H1 (cell line): ENCODE results near the gene MAST2. TPM values are rescaled to one million over a fixed set of nuclear protein-coding genes. Genes with fewer than 3 reads are reported as not detected.

Source experiments
- CTCF ChIA-PET: fragments of 300-600 bp; sonication (Branson Sonifier 250); formaldehyde crosslinking; loops from one replicate; lab custom pipeline; 2021; ENCODE audit not compliant: partially characterized antibody; lab: Charles Lee
- POLR2A ChIA-PET: fragments of 300-600 bp; sonication (Branson Sonifier 250); formaldehyde crosslinking; loops from one replicate; lab custom pipeline; 2021; ENCODE audit warnings: inconsistent platforms; ENCODE audit not compliant: partially characterized antibody; lab: Charles Lee
- DNase-seq, 2 experiments: peaks; one replicate each; pipeline versions ENCODE4 v3.0.0 to v3.0.0-alpha.2; 2010 to 2022; ENCODE audit warnings: low spot score in 2 of 2, low read depth in 1 of 2, mixed read lengths in 1 of 2
- FAIRE-seq: peaks from 2 replicates; lab custom pipeline; 2011; peaks lifted over from hg19 to GRCh38; lab: Jason Lieb, UNC
- H2AFZ ChIP-seq: 2 replicates; pipeline ENCODE4 v1.8.1; 2012; ENCODE audit warnings: low read length, inconsistent platforms
- H2AK5ac ChIP-seq: 2 replicates; pipeline ENCODE4 v1.6.1; 2013; ENCODE audit warnings: low read depth, low read length
- H2BK120ac ChIP-seq: replicated peaks from 2 replicates; pipeline ENCODE3; 2013; ENCODE audit warnings: low read depth, low read length, inconsistent platforms
- H2BK12ac ChIP-seq: 2 replicates; pipeline ENCODE4 v1.6.1; 2013; ENCODE audit warnings: low read depth, low read length
- H2BK15ac ChIP-seq: 2 replicates; pipeline ENCODE4 v1.6.1; 2013; ENCODE audit warnings: low read length
- H2BK20ac ChIP-seq: 2 replicates; pipeline ENCODE4 v1.6.1; 2013; ENCODE audit warnings: low read length
- H2BK5ac ChIP-seq: 2 replicates; pipeline ENCODE4 v1.6.1; 2013; ENCODE audit warnings: low read depth, low read length
- H3K14ac ChIP-seq: 2 replicates; pipeline ENCODE4 v1.6.1; 2013; ENCODE audit warnings: inconsistent platforms; ENCODE audit not compliant: insufficient read length
- H3K18ac ChIP-seq: 2 replicates; pipeline ENCODE4 v1.6.1; 2013; ENCODE audit warnings: low read length; ENCODE audit errors: extremely low read depth
- H3K23ac ChIP-seq: 2 replicates; pipeline ENCODE4 v1.6.1; 2013; ENCODE audit warnings: inconsistent platforms; ENCODE audit not compliant: insufficient read length
- H3K23me2 ChIP-seq: 2 replicates; pipeline ENCODE4 v1.6.1; 2013; ENCODE audit warnings: low read depth, low read length
- H3K27ac ChIP-seq: 2 replicates; pipeline ENCODE4 v1.6.1; 2011; ENCODE audit warnings: low read depth, low read length, inconsistent platforms
- H3K27me3 ChIP-seq, 4 experiments: replicated peaks in 1 of 4; 1 replicate in 1 of 4; 2 replicates in 3 of 4; pipeline versions ENCODE4 v1.6.1 to v1.8.1; 2011 to 2013; ENCODE audit warnings: low read length in 3 of 4, mild to moderate bottlenecking in 3 of 4, inconsistent platforms in 2 of 4, mixed read lengths in 2 of 4, moderate library complexity in 1 of 4; ENCODE audit not compliant: control insufficient read depth in 3 of 4, insufficient read depth in 3 of 4; ENCODE audit errors: extremely low read depth in 1 of 4
- H3K36me3 ChIP-seq, 4 experiments: 2 replicates each; pipeline versions ENCODE4 v1.6.1 to v1.8.1; 2011 to 2013; ENCODE audit warnings: mild to moderate bottlenecking in 4 of 4, low read length in 3 of 4, moderate library complexity in 2 of 4, control low read depth in 1 of 4, inconsistent platforms in 1 of 4; ENCODE audit not compliant: insufficient read depth in 4 of 4, control insufficient read depth in 2 of 4
- H3K4ac ChIP-seq: replicated peaks from 2 replicates; pipeline ENCODE3; 2013; ENCODE audit warnings: low read length, low read depth, mixed read lengths, inconsistent platforms; ENCODE audit not compliant: insufficient read length
- H3K4me1 ChIP-seq, 4 experiments: replicated peaks in 1 of 4; 1 replicate in 1 of 4; 2 replicates in 3 of 4; pipeline versions ENCODE4 v1.6.1 to v1.8.1; 2011 to 2013; ENCODE audit warnings: low read length in 3 of 4, inconsistent platforms in 2 of 4, mixed read lengths in 1 of 4; ENCODE audit not compliant: insufficient read depth in 4 of 4, control insufficient read depth in 3 of 4
- H3K4me2 ChIP-seq, 2 experiments: 2 replicates each; pipeline versions ENCODE4 v1.6.1 to v1.8.1; 2011 to 2013; ENCODE audit warnings: low read depth in 2 of 2, low read length in 2 of 2, control low read depth in 1 of 2, inconsistent platforms in 1 of 2, mild to moderate bottlenecking in 1 of 2; ENCODE audit not compliant: insufficient read depth in 1 of 2
- H3K4me3 ChIP-seq, 4 experiments: fragments of 200-600, 300-600 bp in 1 of 4; sonication (generic), shearing (Covaris generic), sonication (Bioruptor Twin) in 1 of 4; 2 replicates each; pipeline versions ENCODE4 v1.5.1 to v1.8.1; 2011 to 2016; ENCODE audit warnings: low read length in 4 of 4, low read depth in 3 of 4, control low read depth in 2 of 4, inconsistent platforms in 2 of 4, mild to moderate bottlenecking in 2 of 4, mixed read lengths in 1 of 4, moderate library complexity in 1 of 4; ENCODE audit not compliant: insufficient read depth in 2 of 4; ENCODE audit errors: extremely low read depth in 1 of 4
- H3K56ac ChIP-seq: replicated peaks from 2 replicates; pipeline ENCODE3; 2013; ENCODE audit warnings: low read depth, mild to moderate bottlenecking, mixed read lengths, low read length, inconsistent platforms; ENCODE audit not compliant: insufficient read length
- H3K79me1 ChIP-seq: 2 replicates; pipeline ENCODE4 v1.6.1; 2013; ENCODE audit warnings: low read depth, low read length, control low read depth
- H3K79me2 ChIP-seq, 2 experiments: 2 replicates each; pipeline versions ENCODE4 v1.6.1 to v1.8.1; 2012 to 2013; ENCODE audit warnings: low read length in 2 of 2, mild to moderate bottlenecking in 2 of 2, inconsistent platforms in 1 of 2; ENCODE audit not compliant: insufficient read depth in 2 of 2, control insufficient read depth in 1 of 2
- H3K9ac ChIP-seq, 4 experiments: replicated peaks in 1 of 4; 1 replicate in 1 of 4; 2 replicates in 3 of 4; pipeline versions ENCODE4 v1.6.1 to v1.8.1; 2011 to 2013; ENCODE audit warnings: low read depth in 3 of 4, low read length in 3 of 4, control low read depth in 2 of 4, mild to moderate bottlenecking in 2 of 4, moderate library complexity in 2 of 4, inconsistent platforms in 1 of 4; ENCODE audit errors: extremely low read depth in 1 of 4
- H3K9me3 ChIP-seq, 2 experiments: 2 replicates each; pipeline versions ENCODE4 v1.6.1 to v1.8.1; 2012 to 2013; ENCODE audit warnings: mild to moderate bottlenecking in 2 of 2, moderate library complexity in 2 of 2, control low read depth in 1 of 2, inconsistent platforms in 1 of 2, low read depth in 1 of 2, low read length in 1 of 2, mixed read lengths in 1 of 2; ENCODE audit not compliant: insufficient read depth in 2 of 2
- H4K20me1 ChIP-seq, 2 experiments: replicated peaks in 1 of 2; 2 replicates each; pipeline versions ENCODE3 to v1.8.1; 2011 to 2013; ENCODE audit warnings: inconsistent platforms in 2 of 2, low read length in 2 of 2, mild to moderate bottlenecking in 1 of 2; ENCODE audit not compliant: insufficient read depth in 2 of 2, control insufficient read depth in 1 of 2
- H4K5ac ChIP-seq: 2 replicates; pipeline ENCODE4 v1.6.1; 2013; ENCODE audit warnings: low read length, low read depth, mixed read lengths, inconsistent platforms; ENCODE audit not compliant: insufficient read length
- H4K8ac ChIP-seq: 2 replicates; pipeline ENCODE4 v1.8.0; 2013; ENCODE audit warnings: mild to moderate bottlenecking, moderate library complexity, low read length, inconsistent platforms; ENCODE audit not compliant: insufficient read depth; ENCODE audit errors: extremely low read depth
- H4K91ac ChIP-seq: replicated peaks from 2 replicates; pipeline ENCODE3; 2013; ENCODE audit warnings: low read length, mixed read lengths, inconsistent platforms; ENCODE audit not compliant: insufficient read length
- BACH1 ChIP-seq: IDR thresholded peaks from 2 replicates; pipeline ENCODE4 v1.6.1; 2012; ENCODE audit warnings: low read length, improper control_type of control experiment
- BCL11A ChIP-seq, 2 experiments: IDR thresholded peaks; one replicate each; pipeline ENCODE4 v1.6.1; 2011; ENCODE audit warnings: low read depth in 2 of 2, low read length in 2 of 2, mild to moderate bottlenecking in 2 of 2
- HDAC6 ChIP-seq: IDR thresholded peaks from one replicate; pipeline ENCODE4 v1.7.1; 2012; ENCODE audit warnings: low read depth, mild to moderate bottlenecking, inconsistent platforms, low read length, moderate library complexity
- PHF8 ChIP-seq: fragments of 200-600 bp; sonication (generic); conservative IDR thresholded peaks from 2 replicates; pipeline ENCODE4 v1.7.1; 2012; ENCODE audit warnings: low read depth, mild to moderate bottlenecking, inconsistent platforms, low read length, moderate library complexity
- RAD21 ChIP-seq, 2 experiments: IDR thresholded peaks in 1 of 2; conservative IDR thresholded peaks in 1 of 2; 2 replicates each; pipeline ENCODE4 v1.6.1; 2011; ENCODE audit warnings: low read depth in 2 of 2, low read length in 2 of 2, improper control_type of control experiment in 1 of 2, inconsistent platforms in 1 of 2, mild to moderate bottlenecking in 1 of 2, moderate library complexity in 1 of 2
- RFX5 ChIP-seq: IDR thresholded peaks from 2 replicates; pipeline ENCODE4 v1.6.1; 2011; ENCODE audit warnings: low read depth, low read length, improper control_type of control experiment, borderline replicate concordance
- SP2 ChIP-seq: IDR thresholded peaks from 2 replicates; pipeline ENCODE4 v1.6.1; 2012; ENCODE audit warnings: mild to moderate bottlenecking, low read length, inconsistent platforms
- SP4 ChIP-seq: IDR thresholded peaks from 2 replicates; pipeline ENCODE4 v1.6.1; 2012; ENCODE audit warnings: low read length, inconsistent platforms
- TCF12 ChIP-seq: IDR thresholded peaks from 2 replicates; pipeline ENCODE4 v1.6.1; 2011; ENCODE audit warnings: low read depth, mild to moderate bottlenecking, low read length
- USF2 ChIP-seq: IDR thresholded peaks from 2 replicates; pipeline ENCODE4 v1.6.1; 2011; ENCODE audit warnings: low read length, improper control_type of control experiment
- WGBS, 2 experiments: shearing (Covaris generic) in 1 of 2; methylation state at CpG; one replicate each; pipeline versions ENCODE4 v1.1.6 to v1.1.7; 2013 to 2015; ENCODE audit warnings: low lambda C conversion rate in 2 of 2, mixed read lengths in 2 of 2, inconsistent platforms in 1 of 2, low coverage in 1 of 2, missing lambda C conversion rate in 1 of 2; ENCODE audit not compliant: insufficient replicate concordance in 2 of 2, insufficient coverage in 1 of 2, insufficient read length in 1 of 2; ENCODE audit errors: extremely low coverage in 1 of 2, missing lambda C conversion rate in 1 of 2; 5-methylcytosine and 5-hydroxymethylcytosine counted together
- polyA plus RNA-seq, 7 experiments: library from polyadenylated mRNA; depleted of rRNA in 3 of 7; stranded (reverse) in 5 of 7; unstranded in 2 of 7; fragments of >200 nt in 5 of 7; fragments of 200-250 nt in 2 of 7; gene quantifications; 1 replicate in 5 of 7; 2 replicates in 1 of 7; 4 replicates in 1 of 7; pipeline versions ENCODE4 v1.2.1 to v1.2.3, GENCODE V29; 2011 to 2013; ENCODE audit warnings: missing spikeins in 2 of 7, mixed read lengths in 2 of 7
- total RNA-seq: library from RNA; stranded (reverse); fragmentation: NEBNext Ultra II Directional; extraction: Animal tissue kit (Norgen Biotek cat#: 25700); gene quantifications from 2 replicates; pipeline ENCODE4 v1.2.1, GENCODE V29; 2021

Gene MAST2
- total and polyA plus RNA-seq, 2 of the 8 experiments (the other 6 are each of a cell fraction or from before 2014, with no cell fraction given) = 20.5 to 35.4 TPM

GRCh38 chr1:46010611-46011010, 207.2 kb downstream of the MAST2 start:
- DNase-seq = no peak
- no peak overlapping the region for H3K14ac ChIP-seq
- TF ChIP-seq SP2 = no peak
- TF ChIP-seq BACH1 = no peak
- TF ChIP-seq BCL11A (IDR thresholded peaks at IDR 0.05; ENCODE audit: low read depth in 2 of 2, low read length in 2 of 2) = no peak
- TF ChIP-seq RAD21 (IDR thresholded peaks at IDR 0.05 in 1 of 2, conservative IDR thresholded peaks at IDR 0.05 in 1 of 2; ENCODE audit: low read depth in 2 of 2, low read length in 2 of 2) = no peak
- TF ChIP-seq HDAC6 = no peak
- no peak for TF ChIP-seq SP4
- no peak for TF ChIP-seq PHF8
- TF ChIP-seq RFX5 = no peak
- no peak for TF ChIP-seq TCF12
- TF ChIP-seq USF2 = no peak
- TF ChIP-seq, all 59 proteins: peak for 0
- Histone ChIP-seq H2BK5ac (no peak overlapping the region), H3K4ac (no peak overlapping the region), H3K36me3 (peaks cover 6 to 27% (median 20%) of the 10 kb centered on the region in 4 experiments; a peak in 7 of 8 replicates), H2BK15ac (no peak overlapping the region), H3K23me2 (no peaks in the 10 kb centered on the region), H3K4me2 (no peak overlapping the region), H4K8ac (no peak overlapping the region), H3K79me2 (no peaks in the 10 kb centered on the region), H3K23ac (no peak overlapping the region), H3K9me3 (no peaks in the 10 kb centered on the region), H2AFZ (no peak overlapping the region), H3K27ac (no peak overlapping the region), H2BK12ac (no peak overlapping the region), H2BK120ac (no peak overlapping the region), H3K18ac (no peak overlapping the region), H4K20me1 (no peaks in the 10 kb centered on the region), H3K56ac (no peak overlapping the region), H3K4me3 (no peak overlapping the region), H3K9ac (no peak overlapping the region), H4K91ac (no peak overlapping the region), H3K27me3 (no peaks in the 10 kb centered on the region), H2BK20ac (no peak overlapping the region), H3K79me1 (no peaks in the 10 kb centered on the region), H2AK5ac (no peak overlapping the region), H4K5ac (no peak overlapping the region), H3K4me1 (no peaks in the 10 kb centered on the region)
- 86% methylated on average over 6 of the region's 6 CpGs; no CpG with 5 or more reads in 1 of the 2 experiments for WGBS, 2 experiments
- ChIA-PET POLR2A (interaction anchor here (1.2 kb wide), 1 partner anchor 25 kb away, joined by 3 read pairs; no protein-coding TSS in a partner anchor), CTCF (interaction anchor here (0.8 to 1.5 kb wide), 3 partner anchors 9 to 129 kb away, joined by 4 to 6 read pairs (median 5); no protein-coding TSS in a partner anchor)
- FAIRE-seq = no peak
